NK-92 (cell line): ENCODE data around the gene MTIF3.

Source experiments
- DNase-seq: peaks from one replicate; lab custom pipeline; 2025; ENCODE audit not compliant: unreplicated experiment; lab: John Stamatoyannopoulos, UW

Gene MTIF3

GRCh38 chr13:27449936-27450828, at the start of gene MTIF3:
TSS of gene MTIF3 (minus strand) at chr13:27450564. CDS start at chr13:27440448, 10,116 bp downstream.
- peak; percentile 74 for DNase-seq

GRCh38 chr13:27497563-27498230, 47.3 kb upstream of the MTIF3 start:
- no peak for DNase-seq

GRCh38 chr13:27496536-27497273, 46.3 kb upstream of the MTIF3 start:
- no peak for DNase-seq

GRCh38 chr13:27496006-27496405, 45.6 kb upstream of the MTIF3 start:
- DNase-seq, result no peak

- no peak for DNase-seq
These were observed 45.2 kb upstream of the MTIF3 start for GRCh38 chr13:27495551-27495950.

- no peak for DNase-seq
These were observed 43.6 kb upstream of the MTIF3 start for GRCh38 chr13:27493981-27494380.

- no peak for DNase-seq
These were observed 39.1 kb upstream of the MTIF3 start for GRCh38 chr13:27489456-27489855.

GRCh38 chr13:27487776-27488175, 37.4 kb upstream of the MTIF3 start:
- no peak for DNase-seq

- DNase-seq, result no peak
These were observed 33.1 kb upstream of the MTIF3 start for GRCh38 chr13:27483421-27483820.

- DNase-seq, result no peak
These were observed 32.6 kb upstream of the MTIF3 start for GRCh38 chr13:27482983-27483382.

- DNase-seq, result no peak
These were observed 31.4 kb upstream of the MTIF3 start for GRCh38 chr13:27481766-27482165.

GRCh38 chr13:27476943-27477703, 26.8 kb upstream of the MTIF3 start:
- no peak for DNase-seq

GRCh38 chr13:27474751-27475268, 24.4 kb upstream of the MTIF3 start:
- DNase-seq, result no peak

GRCh38 chr13:27472941-27473340, 22.6 kb upstream of the MTIF3 start:
- DNase-seq, result no peak

- DNase-seq, result no peak
These were observed 22.1 kb upstream of the MTIF3 start for GRCh38 chr13:27472441-27472840.

- no peak for DNase-seq
These were observed 19.9 kb upstream of the MTIF3 start for GRCh38 chr13:27470075-27470820.

GRCh38 chr13:27466513-27466912, 16.1 kb upstream of the MTIF3 start:
- no peak for DNase-seq

- DNase-seq, result no peak
These were observed 15.2 kb upstream of the MTIF3 start for GRCh38 chr13:27465611-27466010.

- no peak for DNase-seq
These were observed 13.1 kb upstream of the MTIF3 start for GRCh38 chr13:27463500-27463899.
